Kidney epithelial cell (primary cell): Measurements from ENCODE around the gene CSF3. TPM values are rescaled to one million over a fixed set of nuclear protein-coding genes. Genes with fewer than 3 reads are reported as not detected.

Experiments used
- DNase-seq: peaks from one replicate; pipeline ENCODE4 v3.0.0-alpha.2; 2010; ENCODE audit warnings: low read depth
- H3K27me3 ChIP-seq: 2 replicates; pipeline ENCODE4 v1.6.0; 2011; ENCODE audit warnings: low read length; ENCODE audit not compliant: control insufficient read depth, insufficient read depth
- H3K36me3 ChIP-seq: 2 replicates; pipeline ENCODE4 v1.5.1; 2011; ENCODE audit warnings: low read length; ENCODE audit not compliant: control insufficient read depth, insufficient read depth
- H3K4me3 ChIP-seq: 2 replicates; pipeline ENCODE4 v1.5.1; 2011; ENCODE audit warnings: low read depth, mild to moderate bottlenecking, control low read depth, low read length
- total RNA-seq: library from RNA; depleted of rRNA; stranded (reverse); fragments of >200 nt; gene quantifications from 2 replicates; pipeline ENCODE4 v1.2.3, GENCODE V29; 2015
- TF ChIP-seq, protein P1 (sequence below): IDR thresholded peaks from 2 replicates; pipeline ENCODE4 v1.5.1; 2011; ENCODE audit warnings: mild to moderate bottlenecking, moderate library complexity, low read length, control low read depth, inconsistent platforms; ENCODE audit not compliant: insufficient read depth, poor library complexity, severe bottlenecking

The CSF3 gene
- total RNA-seq, 1 donor from 2014 or later, result not detected

GRCh38 chr17:40019140-40019991, 4.1 kb downstream of the CSF3 start:
- TF ChIP-seq, protein P1, sequence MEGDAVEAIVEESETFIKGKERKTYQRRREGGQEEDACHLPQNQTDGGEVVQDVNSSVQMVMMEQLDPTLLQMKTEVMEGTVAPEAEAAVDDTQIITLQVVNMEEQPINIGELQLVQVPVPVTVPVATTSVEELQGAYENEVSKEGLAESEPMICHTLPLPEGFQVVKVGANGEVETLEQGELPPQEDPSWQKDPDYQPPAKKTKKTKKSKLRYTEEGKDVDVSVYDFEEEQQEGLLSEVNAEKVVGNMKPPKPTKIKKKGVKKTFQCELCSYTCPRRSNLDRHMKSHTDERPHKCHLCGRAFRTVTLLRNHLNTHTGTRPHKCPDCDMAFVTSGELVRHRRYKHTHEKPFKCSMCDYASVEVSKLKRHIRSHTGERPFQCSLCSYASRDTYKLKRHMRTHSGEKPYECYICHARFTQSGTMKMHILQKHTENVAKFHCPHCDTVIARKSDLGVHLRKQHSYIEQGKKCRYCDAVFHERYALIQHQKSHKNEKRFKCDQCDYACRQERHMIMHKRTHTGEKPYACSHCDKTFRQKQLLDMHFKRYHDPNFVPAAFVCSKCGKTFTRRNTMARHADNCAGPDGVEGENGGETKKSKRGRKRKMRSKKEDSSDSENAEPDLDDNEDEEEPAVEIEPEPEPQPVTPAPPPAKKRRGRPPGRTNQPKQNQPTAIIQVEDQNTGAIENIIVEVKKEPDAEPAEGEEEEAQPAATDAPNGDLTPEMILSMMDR, result no peak
- Histone ChIP-seq H3K27me3 (no peaks in the 10 kb centered on the region), H3K4me3 (no peak overlapping the region), H3K36me3 (no peaks in the 10 kb centered on the region)
- no peak for DNase-seq

DNA sequence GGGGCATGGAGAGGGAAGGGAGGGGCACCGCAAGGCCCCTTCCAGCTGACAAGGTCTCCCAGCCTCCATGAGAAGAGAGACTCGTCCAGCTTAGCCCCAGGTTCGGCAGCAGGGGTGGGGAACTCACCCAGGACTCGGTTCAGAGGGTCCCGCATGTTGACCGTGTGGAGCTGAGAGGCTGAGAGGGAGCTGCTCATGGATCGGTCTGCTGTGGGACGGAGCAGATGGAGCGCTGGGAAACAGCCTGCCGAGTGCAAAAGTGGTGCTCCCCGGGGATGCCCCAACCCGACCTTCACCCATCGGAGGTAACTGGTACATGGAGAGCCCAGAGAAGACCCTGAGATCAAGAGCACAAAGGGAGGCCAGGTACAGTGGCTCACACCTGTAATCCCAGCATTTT, 4.9 kb downstream of the CSF3 start:
- H3K36me3 ChIP-seq, result no peaks in the 10 kb centered on the region
- DNase-seq, result no peak
- H3K4me3 ChIP-seq, result no peak overlapping the region
- no peaks in the 10 kb centered on the region for H3K27me3 ChIP-seq
- TF ChIP-seq, protein P1, result no peak

- DNase-seq, result peak; percentile 26
- no peak overlapping the region for H3K4me3 ChIP-seq
- no peaks in the 10 kb centered on the region for H3K36me3 ChIP-seq
- H3K27me3 ChIP-seq, result no peaks in the 10 kb centered on the region
- TF ChIP-seq, protein P1, result no peak
These were observed 6.3 kb downstream of the CSF3 start for GRCh38 chr17:40021451-40021971.

DNA sequence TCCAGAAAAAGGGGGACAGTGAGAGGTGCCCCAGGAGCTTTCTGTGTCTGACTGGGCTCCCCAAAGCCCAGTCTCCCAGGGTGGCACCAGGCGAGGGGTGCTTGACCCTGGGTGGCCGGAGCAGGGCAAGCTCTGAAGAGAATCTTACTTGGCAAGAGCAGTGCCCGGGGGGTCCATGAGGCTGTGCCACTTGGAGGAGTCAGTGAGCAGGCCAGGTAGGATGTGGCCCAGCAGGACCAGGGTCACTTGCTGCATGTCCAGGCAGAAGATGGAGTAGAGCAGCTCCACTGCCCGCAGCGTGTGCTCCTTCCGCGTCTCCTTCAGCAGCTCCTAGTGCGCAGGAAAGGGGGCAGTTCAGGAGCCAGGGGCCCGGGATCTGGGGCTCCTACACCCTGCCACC, 7.3 kb downstream of the CSF3 start:
- TF ChIP-seq, protein P1, result no peak
- no peaks in the 10 kb centered on the region for H3K36me3 ChIP-seq
- H3K27me3 ChIP-seq, result no peaks in the 10 kb centered on the region
- no peak overlapping the region for H3K4me3 ChIP-seq
- no peak for DNase-seq

GRCh38 chr17:40022961-40023541, 7.8 kb downstream of the CSF3 start:
- no peaks in the 10 kb centered on the region for H3K27me3 ChIP-seq
- DNase-seq, result no peak
- TF ChIP-seq, protein P1, result no peak
- no peak overlapping the region for H3K4me3 ChIP-seq
- H3K36me3 ChIP-seq, result no peaks in the 10 kb centered on the region
